GM18498 (cell line): ENCODE measurements around the gene TALDO1.

ENCODE experiments used
- ATAC-seq: cut with Tn5 transposase; IDR thresholded peaks from one replicate; pipeline ENCODE4 v1.9.1; 2021; ENCODE audit warnings: mild to moderate bottlenecking, moderate library complexity; ENCODE audit not compliant: unreplicated experiment

The TALDO1 gene

GRCh38 chr11:747158-748006, at the start of gene TALDO1:
TSS of gene TALDO1 (plus strand) at chr11:747464. CDS start at chr11:747482, 18 bp downstream.
- ATAC-seq: peak; percentile 91

- no peak for ATAC-seq
Measured at GRCh38 chr11:697811-698311, 49.4 kb upstream of the TALDO1 start.

GRCh38 chr11:698493-699115, 48.7 kb upstream of the TALDO1 start:
- ATAC-seq: no peak

GRCh38 chr11:699116-699508, 48.2 kb upstream of the TALDO1 start:
- no peak for ATAC-seq

GRCh38 chr11:699753-700152, 47.5 kb upstream of the TALDO1 start:
- ATAC-seq: no peak

DNA sequence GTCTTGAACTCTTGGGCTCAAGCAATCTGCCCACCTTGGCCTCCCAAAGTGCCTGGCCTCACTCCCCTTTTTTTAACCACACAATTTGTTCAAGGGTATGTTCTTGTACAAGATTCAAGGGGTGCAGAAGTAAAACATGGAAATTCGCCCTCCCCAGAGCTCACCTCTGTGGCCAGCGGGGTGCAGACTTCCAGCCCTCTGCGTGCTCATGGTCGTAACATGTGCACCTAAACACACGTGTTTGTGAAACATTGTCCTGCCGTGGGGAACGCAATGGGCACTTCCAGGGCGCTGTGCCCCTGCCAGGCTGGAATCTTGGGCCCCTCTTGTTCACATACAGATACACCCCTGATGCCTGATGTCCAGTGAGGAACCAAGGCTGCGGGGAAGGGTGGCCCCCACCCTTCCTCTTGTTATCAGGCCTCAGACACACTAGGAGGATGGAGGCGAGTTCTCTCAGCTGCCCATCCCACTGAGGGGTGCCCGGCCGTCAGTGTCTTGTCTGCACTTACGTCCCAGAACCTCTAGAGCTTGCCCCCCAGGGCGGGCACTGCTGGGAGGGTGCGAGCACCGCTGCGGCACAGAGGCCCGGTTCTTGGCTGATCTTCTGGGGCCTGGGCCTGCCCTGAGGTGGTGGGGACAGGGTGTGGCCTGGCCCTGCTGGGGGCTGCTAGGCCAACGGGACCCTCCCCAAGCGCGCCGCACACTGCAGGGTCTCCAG, 45.4 kb upstream of the TALDO1 start:
- ATAC-seq: no peak

GRCh38 chr11:702462-703461, 44.5 kb upstream of the TALDO1 start:
- ATAC-seq: no peak

GRCh38 chr11:703506-703905, 43.8 kb upstream of the TALDO1 start:
- no peak for ATAC-seq

GRCh38 chr11:704228-704674, 43.0 kb upstream of the TALDO1 start:
- ATAC-seq: no peak

- no peak for ATAC-seq
Measured at GRCh38 chr11:704781-705645, 42.3 kb upstream of the TALDO1 start.

GRCh38 chr11:705646-706438, 41.4 kb upstream of the TALDO1 start, which contains the start of gene EPS8L2:
TSS of gene EPS8L2 (plus strand) at chr11:706231. CDS start at chr11:709408, 3,177 bp downstream.
- ATAC-seq: no peak

DNA sequence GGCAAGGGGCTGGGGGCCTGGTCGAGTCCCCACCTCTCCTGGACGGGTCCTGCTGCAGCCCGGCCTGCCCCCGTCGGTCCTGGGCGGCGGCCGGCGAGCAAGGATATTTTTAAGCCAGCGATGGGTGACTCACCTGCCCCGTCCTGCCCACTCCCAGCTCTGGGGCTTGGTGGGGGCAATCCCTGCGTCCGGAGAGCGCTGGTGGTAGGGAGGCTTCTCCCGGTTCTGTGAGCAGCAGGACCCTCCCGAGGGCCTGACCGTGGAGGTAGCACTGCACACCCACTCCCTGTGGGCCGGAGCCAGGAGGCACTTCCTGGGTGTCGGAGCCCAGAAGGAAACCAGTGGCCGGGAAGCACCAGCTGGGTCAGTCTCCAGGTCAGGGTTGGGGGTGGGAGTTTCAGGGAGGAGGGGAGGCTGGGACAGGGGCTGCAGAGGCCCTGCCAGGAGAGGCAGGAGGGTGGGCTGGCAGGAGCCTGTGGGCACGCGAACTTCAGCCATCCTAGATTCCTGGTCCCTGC, 40.8 kb upstream of the TALDO1 start:
- no peak for ATAC-seq

DNA sequence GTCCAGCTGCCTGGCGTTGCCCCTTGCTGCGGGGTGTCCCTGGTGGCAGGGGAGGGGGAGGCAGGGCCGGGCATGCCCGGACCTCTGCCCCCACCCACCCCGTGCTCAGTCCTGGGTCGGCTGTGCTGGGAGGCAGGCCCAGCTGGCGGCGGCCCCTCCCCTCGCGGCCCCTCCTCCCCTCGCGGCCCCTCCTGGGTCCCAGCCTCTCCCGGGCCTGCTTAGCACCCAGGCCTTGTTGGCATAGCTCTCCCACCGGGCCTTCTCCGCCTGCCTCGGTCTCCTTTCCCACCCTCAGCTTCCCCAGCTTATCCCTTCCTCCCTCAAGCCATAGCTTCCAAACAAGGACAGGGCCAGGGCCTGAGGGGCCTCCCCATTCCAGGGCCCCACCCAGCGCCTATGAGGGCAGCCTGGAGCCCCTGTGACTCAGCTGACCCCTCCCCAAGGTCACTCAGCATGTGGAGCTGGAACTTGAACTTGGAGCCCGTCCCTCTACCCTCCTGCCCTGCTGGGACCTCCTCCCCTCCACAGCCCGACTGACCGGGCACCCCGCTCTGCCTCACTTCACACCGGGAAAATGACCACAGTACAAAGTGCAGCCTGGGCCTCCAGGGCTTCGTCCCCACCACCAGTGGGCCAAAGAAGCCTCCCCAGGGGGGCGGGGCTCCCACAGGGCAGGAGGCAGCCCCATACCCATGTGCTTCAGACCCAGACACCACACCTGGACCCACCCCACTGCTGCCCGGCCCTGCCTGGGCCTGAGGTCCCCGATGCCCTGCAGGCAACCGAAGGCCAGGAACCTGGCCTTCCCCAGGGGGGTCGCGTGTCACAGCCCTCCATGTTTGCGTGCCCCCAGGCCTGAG, 40.1 kb upstream of the TALDO1 start:
- ATAC-seq: no peak

DNA sequence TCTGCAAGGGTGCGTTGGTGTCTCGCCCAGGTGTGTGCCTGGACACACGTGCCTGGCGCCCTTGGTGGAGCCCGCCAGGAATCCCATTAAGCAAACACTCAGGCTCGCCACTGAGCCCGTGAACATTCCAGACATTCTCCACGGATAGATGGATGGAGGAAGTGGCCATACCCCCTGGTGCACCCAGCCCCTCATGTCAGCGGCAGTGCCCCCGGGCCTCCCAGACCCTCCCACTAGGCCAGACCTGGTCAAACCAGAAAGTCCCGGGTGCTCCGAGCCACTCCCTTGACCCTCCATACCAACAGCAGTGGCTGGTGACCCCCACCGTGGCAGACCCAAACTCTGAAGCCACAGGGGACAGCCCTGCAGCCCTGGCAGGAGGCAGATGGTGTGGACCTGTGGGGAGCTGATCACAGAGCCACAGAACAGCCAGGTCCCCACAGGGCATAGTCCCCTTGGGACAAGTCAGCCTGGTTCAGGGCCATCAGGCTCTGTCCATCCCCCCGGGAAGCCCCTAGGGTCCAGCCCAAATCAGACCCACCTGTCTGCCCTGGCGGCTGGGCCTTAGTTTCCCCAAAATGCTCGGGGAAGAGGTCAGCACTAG, 39.3 kb upstream of the TALDO1 start:
- no peak for ATAC-seq

GRCh38 chr11:708511-708910, 38.8 kb upstream of the TALDO1 start:
- ATAC-seq: no peak

GRCh38 chr11:709109-709997, 37.9 kb upstream of the TALDO1 start:
- no peak for ATAC-seq
